ENCODE measurements around the gene KAZN.

KAZN gene

GRCh38 chr1:14841951-14842350, 243.5 kb downstream of the KAZN start:
- DNase-seq = no peak

GRCh38 chr1:14842361-14842760, 243.9 kb downstream of the KAZN start:
- peak; percentile 34 for DNase-seq

GRCh38 chr1:14842891-14843290, 244.4 kb downstream of the KAZN start:
- peak; percentile 31 for DNase-seq

- DNase-seq = no peak
These were observed 245.0 kb downstream of the KAZN start for GRCh38 chr1:14843525-14843924.

- no peak for DNase-seq
These were observed 245.9 kb downstream of the KAZN start for GRCh38 chr1:14844356-14844755.

GRCh38 chr1:14844923-14845617, 246.6 kb downstream of the KAZN start:
- DNase-seq = no peak

- DNase-seq = no peak
These were observed 247.4 kb downstream of the KAZN start for GRCh38 chr1:14845851-14846250.

DNA sequence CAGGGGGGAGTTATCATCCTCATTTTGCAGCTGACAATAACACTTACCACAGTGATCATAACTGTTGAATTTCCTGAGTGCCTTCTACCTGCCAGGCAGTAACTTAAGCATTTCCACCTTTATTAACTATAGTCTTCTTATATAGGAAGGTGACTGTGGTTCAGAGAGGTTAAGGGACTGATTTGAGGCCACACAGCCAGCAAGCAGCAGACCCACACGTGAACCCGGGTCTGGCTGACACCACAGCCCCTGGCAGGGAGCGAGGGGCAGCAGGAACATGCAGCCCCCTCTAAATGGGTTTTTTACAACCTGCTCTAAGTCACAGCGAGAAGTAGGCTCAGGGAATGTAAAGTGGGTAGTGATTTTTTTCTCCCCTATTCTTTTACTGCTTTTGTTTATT, 248.2 kb downstream of the KAZN start:
- no peak for DNase-seq

DNA sequence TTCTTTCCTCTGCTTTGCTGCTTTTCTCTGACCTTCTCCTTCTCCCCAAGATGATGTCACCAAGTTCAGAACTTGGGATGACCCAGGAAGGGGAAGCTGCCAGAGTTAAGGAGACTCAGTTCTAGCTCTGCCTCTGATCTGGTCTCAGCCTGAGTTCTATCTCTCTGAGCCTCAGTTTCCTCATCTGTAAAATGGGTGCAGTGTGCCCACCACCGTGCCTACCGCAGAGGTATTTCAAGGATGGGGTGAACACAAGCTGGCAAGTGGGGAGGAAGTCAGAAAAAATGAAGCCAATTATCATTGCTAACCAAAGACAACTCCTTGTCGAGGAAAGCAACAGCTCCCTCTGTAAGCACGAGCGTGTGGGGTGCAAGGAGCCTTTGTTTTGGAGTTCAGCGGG, 249.7 kb downstream of the KAZN start:
- DNase-seq = no peak

DNA sequence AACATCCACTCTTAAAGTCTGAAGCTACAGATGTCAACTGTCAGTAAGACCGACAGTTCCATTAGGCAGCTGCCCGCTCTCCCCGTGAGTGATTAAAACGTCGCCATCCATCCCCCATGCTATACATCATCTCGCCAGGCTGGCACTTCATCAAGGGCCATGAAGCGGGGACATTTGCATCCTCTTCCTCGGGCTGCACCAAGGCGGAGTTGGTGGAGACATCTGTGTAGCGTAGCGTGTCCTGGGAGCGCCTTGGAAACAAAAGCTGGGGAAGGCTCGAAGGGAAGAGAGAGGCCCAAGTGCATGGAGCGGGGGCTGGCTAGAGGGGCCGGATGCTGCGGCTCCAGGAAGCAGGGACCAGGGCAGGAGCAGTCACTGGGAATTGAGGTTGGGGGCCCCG, 250.1 kb downstream of the KAZN start:
- no peak for DNase-seq

DNA sequence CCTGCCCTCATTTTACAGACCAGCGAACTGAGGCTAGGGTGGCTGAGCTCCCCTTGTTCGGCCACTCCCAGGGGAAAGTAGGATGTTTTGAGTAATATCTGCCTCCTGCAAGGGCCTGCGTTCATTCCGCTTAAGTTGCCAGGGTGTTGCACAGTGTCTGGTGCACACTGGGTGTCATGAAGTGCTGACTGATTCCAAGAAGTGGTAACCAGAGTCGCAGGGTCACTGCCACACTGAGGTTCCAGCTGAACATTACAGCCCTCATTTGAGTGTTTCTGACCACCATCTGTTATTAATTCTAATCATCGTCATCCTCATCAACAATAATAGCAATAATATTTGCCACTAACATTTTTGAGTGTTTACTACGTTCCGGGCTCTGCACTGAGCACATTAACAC, 250.6 kb downstream of the KAZN start:
- no peak for DNase-seq

- DNase-seq = no peak
These were observed 252.1 kb downstream of the KAZN start for GRCh38 chr1:14850563-14850962.

DNA sequence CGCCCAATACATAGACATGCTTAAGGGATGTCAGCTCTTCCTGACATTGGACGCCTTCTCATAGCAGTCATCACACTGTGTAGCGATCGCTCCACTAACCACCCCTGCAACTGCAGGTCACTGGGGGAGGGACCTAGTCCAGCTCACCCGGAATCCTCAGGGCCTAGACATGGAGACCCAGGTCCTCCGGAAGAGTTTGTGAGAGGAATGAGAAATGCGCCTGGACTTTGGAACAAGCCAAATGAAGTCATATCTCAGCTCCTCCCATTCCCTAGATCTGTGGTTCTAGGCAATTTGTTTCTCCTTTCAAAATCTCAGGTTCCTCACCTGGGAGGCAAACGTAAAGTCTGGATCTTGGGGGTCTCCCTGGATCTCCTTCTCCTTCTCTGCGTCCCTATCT, 253.3 kb downstream of the KAZN start:
- DNase-seq = no peak

GRCh38 chr1:14852291-14852690, 253.8 kb downstream of the KAZN start:
- DNase-seq = no peak

DNA sequence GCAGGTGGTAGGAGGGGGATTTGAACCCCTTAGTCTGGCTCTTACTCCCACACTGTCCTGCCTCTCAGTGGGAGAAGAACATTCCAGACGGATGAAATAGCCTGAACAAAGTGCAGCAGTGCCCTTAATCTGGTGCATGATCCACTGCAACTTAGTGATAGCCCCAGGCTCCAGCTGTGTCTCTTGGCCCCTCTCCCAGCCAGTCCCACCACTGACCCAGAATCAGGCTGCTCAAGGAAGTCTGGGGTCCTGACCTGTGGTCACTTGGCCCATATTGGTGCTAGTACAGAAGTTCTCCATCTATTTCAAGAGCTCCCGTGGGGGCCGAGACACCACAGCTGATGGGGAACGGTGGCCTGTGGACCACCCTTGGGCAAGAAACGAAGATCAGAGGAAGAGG, 255.0 kb downstream of the KAZN start:
- no peak for DNase-seq

DNA sequence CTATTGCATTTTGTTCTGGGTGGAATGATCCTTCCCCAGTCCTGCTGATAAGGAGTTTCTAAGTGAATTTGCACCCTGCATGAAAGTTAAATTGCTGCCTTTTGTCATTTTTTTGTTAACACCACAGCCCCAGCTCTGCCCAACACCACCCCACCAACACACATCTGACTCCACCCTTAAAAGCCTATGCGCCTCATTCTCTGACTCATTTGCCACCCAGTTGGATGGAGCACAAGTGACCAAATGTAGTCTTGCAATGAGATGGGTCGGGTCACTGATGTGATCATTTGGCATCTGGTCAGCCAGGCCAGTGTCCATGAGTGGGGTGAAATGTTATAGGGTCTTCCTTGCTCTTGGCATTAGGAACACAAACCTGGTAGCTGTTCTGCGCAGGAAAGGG, 256.8 kb downstream of the KAZN start:
- no peak for DNase-seq

GRCh38 chr1:14855801-14856200, 257.3 kb downstream of the KAZN start:
- DNase-seq = no peak

DNA sequence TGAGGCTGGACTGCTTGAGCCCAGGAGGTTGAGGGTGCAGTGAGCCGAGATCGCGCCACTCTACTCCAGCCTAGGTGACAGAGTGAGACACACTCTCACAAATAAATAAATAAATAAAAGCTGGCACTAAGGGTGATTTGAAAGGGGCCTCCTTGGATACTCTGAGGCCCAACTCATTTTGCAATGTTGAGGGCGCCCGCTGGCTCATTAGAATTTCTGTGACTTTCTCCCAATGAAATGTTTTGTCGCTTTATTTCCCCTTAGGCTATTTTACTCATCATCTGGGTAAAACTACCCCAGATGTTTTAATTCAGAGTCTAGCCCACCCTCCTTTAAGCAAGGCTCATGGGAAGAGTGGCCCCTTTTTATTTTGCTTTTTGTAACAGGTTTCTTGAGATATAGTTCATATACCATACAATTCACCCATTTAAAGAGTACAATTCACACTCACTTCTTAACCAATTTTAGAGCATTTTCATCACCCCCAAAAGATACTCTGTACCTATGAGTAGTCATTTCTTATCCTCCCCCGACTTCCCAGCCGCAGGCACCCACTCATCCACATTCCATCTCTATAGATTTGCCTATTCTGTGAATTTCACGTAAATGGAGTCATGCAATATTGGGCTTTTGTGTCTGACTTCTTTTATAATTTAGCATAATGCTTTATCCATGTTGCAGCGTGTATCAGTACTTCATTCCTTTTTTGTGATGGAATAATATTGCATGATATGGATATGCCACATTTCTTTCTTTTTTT, 259.1 kb downstream of the KAZN start:
- no peak for DNase-seq

DNA sequence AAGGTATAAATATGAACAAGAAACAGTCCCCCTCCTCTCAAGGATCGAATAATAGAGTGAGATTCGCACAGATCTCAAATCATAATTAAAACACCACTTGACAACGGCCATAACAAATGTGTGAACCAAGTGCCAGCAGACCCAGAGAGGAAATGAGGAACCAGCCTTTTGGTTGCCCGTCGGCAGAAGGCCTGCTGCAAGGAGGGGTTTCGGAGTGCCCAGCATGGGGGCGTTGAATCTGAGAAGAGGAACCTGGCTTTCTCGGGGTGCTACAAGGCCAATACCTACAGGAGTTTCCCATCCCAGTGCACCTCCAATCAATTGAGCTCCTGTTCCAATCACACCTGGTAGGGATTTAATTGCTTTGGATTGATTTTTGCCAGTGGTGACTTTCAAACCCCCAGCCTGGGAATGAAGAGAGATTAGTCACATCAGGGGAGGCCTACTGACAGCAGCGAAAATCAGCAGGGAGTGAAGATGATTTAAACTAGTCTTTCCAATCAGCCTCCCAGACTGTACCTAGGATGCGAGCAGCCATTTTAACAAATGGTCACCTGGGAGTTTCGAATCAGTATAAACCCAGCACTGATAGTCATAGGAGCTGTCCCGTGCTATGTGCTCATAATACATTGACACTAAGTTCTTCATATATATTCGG, 263.8 kb downstream of the KAZN start:
- DNase-seq = no peak

GRCh38 chr1:14865106-14865505, 266.6 kb downstream of the KAZN start:
- DNase-seq = no peak

DNA sequence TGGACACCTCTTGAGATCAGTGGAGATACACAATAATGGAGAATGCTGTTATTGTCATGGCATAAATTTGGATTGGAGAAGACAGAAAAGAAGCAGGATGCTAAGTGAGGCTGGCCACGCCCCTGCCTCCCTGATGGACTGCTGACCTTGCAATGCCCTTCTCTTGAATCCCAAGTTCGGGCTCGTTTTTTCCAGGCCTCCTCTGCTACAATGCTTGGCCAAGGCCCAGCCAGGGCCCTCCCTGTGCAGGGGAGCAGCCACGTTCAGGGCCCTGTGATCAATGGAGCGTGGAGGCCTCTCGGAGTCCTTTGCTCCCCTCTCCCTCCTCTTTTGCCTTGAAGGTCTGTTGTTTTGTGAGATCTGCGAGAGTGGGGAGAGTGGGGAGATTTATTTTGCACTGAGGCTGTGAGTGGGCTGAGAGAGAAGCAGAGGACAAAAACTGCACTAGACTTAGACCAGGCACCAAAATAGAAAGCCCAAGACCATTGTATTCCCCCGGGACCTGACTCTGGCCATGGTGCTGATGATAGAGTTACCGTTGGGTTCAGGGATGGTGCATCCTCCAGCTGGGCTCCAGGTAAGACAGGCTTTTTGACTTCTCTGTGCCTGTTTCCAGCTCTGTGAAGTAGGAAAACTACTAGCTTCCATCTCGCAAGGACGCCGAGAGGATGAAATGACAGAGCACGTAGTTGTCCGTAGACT, 268.6 kb downstream of the KAZN start:
- DNase-seq = no peak

DNA sequence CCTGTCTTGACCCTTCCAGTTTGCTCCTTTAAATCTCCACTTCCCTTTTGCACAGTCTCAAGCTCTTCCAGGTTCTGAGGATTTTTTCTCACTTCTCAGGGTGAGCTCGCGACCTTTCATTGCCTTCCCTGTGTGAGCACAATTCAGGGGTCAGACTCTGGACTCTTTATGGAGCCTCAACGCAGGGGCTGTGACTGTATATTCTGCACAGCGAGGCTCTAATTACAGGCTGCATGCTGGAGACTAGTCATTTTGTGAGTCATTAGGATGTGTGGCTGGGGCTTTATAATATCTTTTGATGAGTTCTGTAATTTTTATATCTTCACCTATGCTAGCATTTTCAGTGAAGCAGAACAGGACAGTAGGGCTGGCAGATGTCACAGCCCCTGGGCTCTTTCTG, 270.7 kb downstream of the KAZN start:
- DNase-seq = no peak

DNA sequence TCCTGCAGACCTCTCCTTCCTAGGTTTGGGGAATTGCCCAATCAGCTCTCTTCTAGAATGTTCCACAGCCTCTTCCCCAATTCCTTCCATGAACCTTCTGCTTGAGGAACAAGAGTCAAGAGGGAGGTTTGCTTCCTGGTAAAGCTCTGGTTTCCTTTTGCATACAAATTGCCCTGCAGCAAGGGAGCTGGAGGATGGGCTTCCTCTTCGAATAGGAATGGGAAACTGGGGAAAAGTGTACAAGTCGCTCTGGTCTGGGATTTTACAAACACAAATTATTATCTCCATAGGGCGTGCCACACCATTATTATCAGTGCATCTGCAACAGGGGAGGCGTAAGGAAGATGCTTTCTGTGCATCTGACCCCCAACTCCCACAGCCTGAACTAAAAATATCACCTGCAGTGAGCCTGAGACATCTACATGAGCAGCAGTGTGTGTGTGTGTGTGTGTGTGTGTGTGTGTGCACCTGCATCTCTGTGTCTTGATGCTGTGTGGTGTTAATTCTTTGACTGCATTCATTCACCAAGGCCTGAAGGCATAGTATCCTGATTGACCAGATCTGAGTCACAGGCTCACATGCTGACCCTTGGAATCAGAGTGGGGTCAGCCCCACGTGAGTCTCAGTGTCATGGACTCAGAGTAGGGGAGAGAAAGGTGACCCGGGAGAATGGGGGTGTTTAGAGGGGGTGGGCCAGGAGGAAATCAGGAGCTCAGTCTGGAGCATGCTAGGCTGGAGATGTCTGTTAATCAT, 272.9 kb downstream of the KAZN start:
- DNase-seq = no peak

All from EL (cell line).